ENCODE results near the gene ZNF90.

- TF ChIP-seq EZH2 (IDR thresholded peaks at IDR 0.05; ENCODE audit: insufficient read depth, poor library complexity, severe bottlenecking) = no peak
- no peak for TF ChIP-seq EZH2phosphoT487 (IDR thresholded peaks at IDR 0.05; ENCODE audit: insufficient read depth, low read depth)
These were observed 41.9 kb upstream of the ZNF90 start for GRCh38 chr19:20035935-20036334.

All from GM23248 (cell line).